Upper lobe of right lung (tissue), 1 donor: ENCODE measurements around the gene GLYATL1B. TPM values are rescaled to one million over a fixed set of nuclear protein-coding genes. Genes with fewer than 3 reads are reported as not detected.
"Not testable (repeated sequence)": the region's sequence is repeated elsewhere in the genome, so short reads cannot be mapped to it uniquely, and the experiment has no call there.

Experiments
- ATAC-seq: fragments of 200-7000 bp; cut with Tn5 transposase; one replicate; pipeline ENCODE4 v1.9.1; 2020; ENCODE audit warnings: mild to moderate bottlenecking, moderate library complexity
- DNase-seq: peaks from one replicate; pipeline ENCODE4 v3.0.0-alpha.2; 2020
- H3K27ac ChIP-seq: fragments of 200-600 bp; one replicate; pipeline ENCODE4 v1.8.0; 2022
- H3K27me3 ChIP-seq: fragments of 200-600 bp; one replicate; pipeline ENCODE4 v1.8.0; 2022; ENCODE audit warnings: mild to moderate bottlenecking
- H3K36me3 ChIP-seq: fragments of 200-600 bp; one replicate; pipeline ENCODE4 v1.8.0; 2022
- H3K4me1 ChIP-seq: fragments of 200-600 bp; one replicate; pipeline ENCODE4 v1.8.0; 2022
- H3K4me3 ChIP-seq: fragments of 200-600 bp; one replicate; pipeline ENCODE4 v1.8.0; 2022; ENCODE audit warnings: mild to moderate bottlenecking
- H3K9me3 ChIP-seq: fragments of 200-600 bp; one replicate; pipeline ENCODE4 v1.8.0; 2022
- CTCF ChIP-seq: fragments of 200-600 bp; IDR thresholded peaks from one replicate; pipeline ENCODE4 v1.8.0; 2022; ENCODE audit warnings: antibody characterized with exemption
- intact Hi-C: fragments of 100-400 bp; cut with DNase I; formaldehyde crosslinking; loops from one replicate; pipeline ENCODE4 v1.11.0; 2022
- total RNA-seq: library from RNA; stranded (reverse); fragmentation: NEBNext Ultra II Directional; extraction: Animal tissue kit (Norgen Biotek cat#: 25700); gene quantifications from one replicate; pipeline ENCODE4 v1.2.1, GENCODE V29; 2021
- donor health status: DM: no; HTN: yes; CAD: no; lungs with severe emphysema.

Gene GLYATL1B
- total RNA-seq, 1 donor from 2014 or later: not detected

- Histone ChIP-seq H3K4me1 (peaks cover 10% of the 10 kb centered on the region), H3K9me3 (no peaks in the 10 kb centered on the region), H3K4me3 (peak overlapping the region; percentile 37), H3K27me3 (peaks cover 6% of the 10 kb centered on the region), H3K36me3 (no peaks in the 10 kb centered on the region), H3K27ac (no peak overlapping the region)
- peak; percentile 81 for DNase-seq
- TF ChIP-seq CTCF: peak; percentile 41
- intact Hi-C loops: no loop called here
- peak; percentile 75 for ATAC-seq
Measured at GRCh38 chr11:59102259-59102765, 16.2 kb downstream of the GLYATL1B start.

GRCh38 chr11:59106363-59107336 is 20.5 kb downstream of the GLYATL1B start, which contains the start of gene FAM111B:
Gene FAM111B, plus strand, starts transcription at chr11:59107237. Its CDS starts 2,389 bp downstream, at chr11:59109626.
- Histone ChIP-seq H3K4me1 (peaks cover 10% of the 10 kb centered on the region), H3K27ac (no peak within 1 kb of the TSS), H3K27me3 (no peaks in the 10 kb centered on the region), H3K36me3 (no peaks in the 10 kb centered on the region), H3K9me3 (no peaks in the 10 kb centered on the region), H3K4me3 (peak within 1 kb of the TSS; percentile 63)
- intact Hi-C loops: no loop called here
- no peak for TF ChIP-seq CTCF
- ATAC-seq (peak; percentile 97), DNase-seq (peak; percentile 88)

GRCh38 chr11:59107721-59108120 is 21.6 kb downstream of the GLYATL1B start:
- H3K36me3 ChIP-seq, H3K9me3 ChIP-seq, intact Hi-C loops, ATAC-seq, DNase-seq, H3K27me3 ChIP-seq, H3K4me3 ChIP-seq, H3K27ac ChIP-seq, H3K4me1 ChIP-seq: not testable (repeated sequence)

- Histone ChIP-seq H3K27ac (no peak overlapping the region), H3K4me3 (no peak overlapping the region), H3K36me3 (no peaks in the 10 kb centered on the region), H3K4me1 (no peaks in the 10 kb centered on the region), H3K9me3 (no peaks in the 10 kb centered on the region), H3K27me3 (no peaks in the 10 kb centered on the region)
- TF ChIP-seq CTCF: no peak
- intact Hi-C loops: no loop called here
- ATAC-seq (no peak), DNase-seq (no peak)
Measured at GRCh38 chr11:59112494-59112893, 26.4 kb downstream of the GLYATL1B start.

GRCh38 chr11:59114344-59114743 is 28.2 kb downstream of the GLYATL1B start:
- no peak for DNase-seq
- Histone ChIP-seq H3K27me3 (no peaks in the 10 kb centered on the region), H3K36me3 (no peaks in the 10 kb centered on the region), H3K4me1 (no peaks in the 10 kb centered on the region), H3K9me3 (peaks cover 6% of the 10 kb centered on the region), H3K4me3 (no peak overlapping the region), H3K27ac (no peak overlapping the region)
- ATAC-seq: no peak
- intact Hi-C loops: no loop called here
- no peak for TF ChIP-seq CTCF

- H3K36me3 ChIP-seq: no peaks in the 10 kb centered on the region
- H3K27me3 ChIP-seq: no peaks in the 10 kb centered on the region
- H3K9me3 ChIP-seq: peaks cover 6% of the 10 kb centered on the region
- ATAC-seq (no peak), DNase-seq (no peak)
- H3K4me1 ChIP-seq: no peaks in the 10 kb centered on the region
- H3K4me3 ChIP-seq: no peak overlapping the region
- intact Hi-C loops: no loop called here
- no peak overlapping the region for H3K27ac ChIP-seq
- no peak for TF ChIP-seq CTCF
Measured at GRCh38 chr11:59115553-59115952, 29.4 kb downstream of the GLYATL1B start.
